ENCODE data around the gene MAP3K2.
A peak's percentile ranks its signal among the peaks of the same experiment; 100 is the strongest.

Gene MAP3K2

GRCh38 chr2:127387655-127388422, at the start of gene MAP3K2:
MAP3K2 (minus strand) TSS chr2:127387975; CDS start chr2:127343129, 44,846 bp downstream.
- Mint-ChIP-seq H3K36me3 (ENCODE audit: low read depth) (peaks cover 14% of the 10 kb centered on the region), H3K4me3 (peak within 1 kb of the TSS; percentile 93), H3K27me3 (no peaks in the 10 kb centered on the region), H3K27ac (peak within 1 kb of the TSS; percentile 94), H3K4me1 (peaks cover 77% of the 10 kb centered on the region), H3K9me3 (peaks cover 4% of the 10 kb centered on the region)
- peak; percentile 75 for ATAC-seq
- DNase-seq = peak; percentile 96

GRCh38 chr2:127437056-127437455, 49.3 kb upstream of the MAP3K2 start:
- Mint-ChIP-seq H3K9me3 (peaks cover 8% of the 10 kb centered on the region), H3K4me1 (no peaks in the 10 kb centered on the region), H3K4me3 (no peak overlapping the region), H3K27me3 (no peaks in the 10 kb centered on the region), H3K27ac (no peak overlapping the region), H3K36me3 (ENCODE audit: low read depth) (peaks cover under 1% of the 10 kb centered on the region)
- no peak for ATAC-seq
- no peak for DNase-seq

- no peak overlapping the region for H3K4me3 Mint-ChIP-seq
- H3K27me3 Mint-ChIP-seq = no peaks in the 10 kb centered on the region
These were observed 46.7 kb upstream of the MAP3K2 start for GRCh38 chr2:127434515-127434914.

GRCh38 chr2:127431408-127432023, 43.7 kb upstream of the MAP3K2 start:
- DNase-seq (no peak), ATAC-seq (no peak)
- no peaks in the 10 kb centered on the region for H3K27me3 Mint-ChIP-seq
- no peak overlapping the region for H3K27ac Mint-ChIP-seq
- H3K4me1 Mint-ChIP-seq = no peaks in the 10 kb centered on the region
- H3K36me3 Mint-ChIP-seq (ENCODE audit: low read depth) = no peaks in the 10 kb centered on the region
- H3K9me3 Mint-ChIP-seq = no peaks in the 10 kb centered on the region
- no peak overlapping the region for H3K4me3 Mint-ChIP-seq

More at GRCh38 chr2:127434515-127434914, 46.7 kb upstream of the MAP3K2 start:
- DNase-seq (no peak), ATAC-seq (no peak)
- no peaks in the 10 kb centered on the region for H3K36me3 Mint-ChIP-seq (ENCODE audit: low read depth)
- H3K4me1 Mint-ChIP-seq = no peaks in the 10 kb centered on the region
- H3K9me3 Mint-ChIP-seq = no peaks in the 10 kb centered on the region
- no peak overlapping the region for H3K27ac Mint-ChIP-seq

- H3K27ac Mint-ChIP-seq = no peak overlapping the region
- no peaks in the 10 kb centered on the region for H3K36me3 Mint-ChIP-seq (ENCODE audit: low read depth)
- no peaks in the 10 kb centered on the region for H3K4me1 Mint-ChIP-seq
- DNase-seq (no peak), ATAC-seq (no peak)
- H3K27me3 Mint-ChIP-seq = peaks cover 9% of the 10 kb centered on the region
- H3K9me3 Mint-ChIP-seq = no peaks in the 10 kb centered on the region
- H3K4me3 Mint-ChIP-seq = no peak overlapping the region
These were observed 42.2 kb upstream of the MAP3K2 start for GRCh38 chr2:127429844-127430425.

- Mint-ChIP-seq H3K27me3 (peaks cover 13% of the 10 kb centered on the region), H3K4me1 (no peaks in the 10 kb centered on the region), H3K27ac (no peak overlapping the region), H3K36me3 (ENCODE audit: low read depth) (no peaks in the 10 kb centered on the region), H3K4me3 (no peak overlapping the region), H3K9me3 (no peaks in the 10 kb centered on the region)
- no peak for ATAC-seq
- no peak for DNase-seq
These were observed 41.5 kb upstream of the MAP3K2 start for GRCh38 chr2:127429291-127429690.

- H3K4me1 Mint-ChIP-seq = peaks cover 3% of the 10 kb centered on the region
- H3K36me3 Mint-ChIP-seq (ENCODE audit: low read depth) = no peaks in the 10 kb centered on the region
- no peaks in the 10 kb centered on the region for H3K9me3 Mint-ChIP-seq
- ATAC-seq (no peak), DNase-seq (no peak)
- peaks cover 18% of the 10 kb centered on the region for H3K27me3 Mint-ChIP-seq
- H3K27ac Mint-ChIP-seq = no peak overlapping the region
- no peak overlapping the region for H3K4me3 Mint-ChIP-seq
These were observed 41.0 kb upstream of the MAP3K2 start for GRCh38 chr2:127428815-127429109.

- H3K27ac Mint-ChIP-seq = no peak overlapping the region
- ATAC-seq = no peak
- peaks cover 6% of the 10 kb centered on the region for H3K4me1 Mint-ChIP-seq
- no peak for DNase-seq
- H3K4me3 Mint-ChIP-seq = no peak overlapping the region
- H3K36me3 Mint-ChIP-seq (ENCODE audit: low read depth) = no peaks in the 10 kb centered on the region
- H3K27me3 Mint-ChIP-seq = peaks cover 23% of the 10 kb centered on the region
- H3K9me3 Mint-ChIP-seq = no peaks in the 10 kb centered on the region
These were observed 40.5 kb upstream of the MAP3K2 start for GRCh38 chr2:127428057-127428814.

- no peak overlapping the region for H3K27ac Mint-ChIP-seq
- no peaks in the 10 kb centered on the region for H3K36me3 Mint-ChIP-seq (ENCODE audit: low read depth)
- no peak for DNase-seq
- H3K4me3 Mint-ChIP-seq = no peak overlapping the region
- H3K9me3 Mint-ChIP-seq = no peaks in the 10 kb centered on the region
- peaks cover 26% of the 10 kb centered on the region for H3K27me3 Mint-ChIP-seq
- peaks cover 9% of the 10 kb centered on the region for H3K4me1 Mint-ChIP-seq
- ATAC-seq = no peak
These were observed 39.7 kb upstream of the MAP3K2 start for GRCh38 chr2:127427376-127428056.

- H3K27ac Mint-ChIP-seq = no peak overlapping the region
- no peaks in the 10 kb centered on the region for H3K36me3 Mint-ChIP-seq (ENCODE audit: low read depth)
- peaks cover 9% of the 10 kb centered on the region for H3K4me1 Mint-ChIP-seq
- no peak overlapping the region for H3K4me3 Mint-ChIP-seq
- ATAC-seq (no peak), DNase-seq (no peak)
- peaks cover 33% of the 10 kb centered on the region for H3K27me3 Mint-ChIP-seq
- H3K9me3 Mint-ChIP-seq = no peaks in the 10 kb centered on the region
These were observed 39.0 kb upstream of the MAP3K2 start for GRCh38 chr2:127426501-127427354.

- DNase-seq (no peak), ATAC-seq (no peak)
- H3K36me3 Mint-ChIP-seq (ENCODE audit: low read depth) = no peaks in the 10 kb centered on the region
- H3K27me3 Mint-ChIP-seq = peaks cover 41% of the 10 kb centered on the region
- no peak overlapping the region for H3K4me3 Mint-ChIP-seq
- H3K9me3 Mint-ChIP-seq = no peaks in the 10 kb centered on the region
- peaks cover 9% of the 10 kb centered on the region for H3K4me1 Mint-ChIP-seq
- no peak overlapping the region for H3K27ac Mint-ChIP-seq
These were observed 38.0 kb upstream of the MAP3K2 start for GRCh38 chr2:127425540-127426490.

- ATAC-seq (no peak), DNase-seq (no peak)
- no peaks in the 10 kb centered on the region for H3K9me3 Mint-ChIP-seq
- H3K27ac Mint-ChIP-seq = no peak overlapping the region
- no peak overlapping the region for H3K4me3 Mint-ChIP-seq
- H3K4me1 Mint-ChIP-seq = peaks cover 9% of the 10 kb centered on the region
- H3K27me3 Mint-ChIP-seq = peaks cover 43% of the 10 kb centered on the region
- H3K36me3 Mint-ChIP-seq (ENCODE audit: low read depth) = no peaks in the 10 kb centered on the region
These were observed 37.1 kb upstream of the MAP3K2 start for GRCh38 chr2:127424598-127425520.
